ENCODE results near the gene ADAMTSL5.
"Not testable (repeated sequence)": the region's sequence is repeated elsewhere in the genome, so short reads cannot be mapped to it uniquely, and the experiment has no call there.

ADAMTSL5 gene

GRCh38 chr19:1511318-1512317 lies 1.2 kb downstream of the ADAMTSL5 start:
- DNase-seq = no peak

DNA sequence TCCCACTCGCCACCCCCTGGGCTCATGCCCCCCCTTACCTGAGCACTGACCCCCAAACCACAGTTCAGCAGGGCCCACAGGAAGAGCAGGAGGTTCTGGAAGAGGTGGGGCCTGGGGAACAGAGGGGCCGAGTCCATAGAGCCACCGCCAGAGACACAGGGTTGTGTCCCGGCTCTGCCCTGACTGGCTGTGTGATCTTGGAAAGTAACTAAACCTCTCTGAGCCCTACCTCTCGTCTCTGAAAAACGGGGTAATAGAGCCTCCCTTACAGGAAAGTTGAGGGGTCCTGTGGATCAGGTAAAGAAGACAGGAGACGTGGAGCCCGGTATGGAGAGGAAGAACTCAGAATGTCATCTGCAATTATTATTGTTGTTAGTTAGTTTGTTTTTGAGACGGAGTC lies 2.0 kb downstream of the ADAMTSL5 start:
- DNase-seq = no peak

DNA sequence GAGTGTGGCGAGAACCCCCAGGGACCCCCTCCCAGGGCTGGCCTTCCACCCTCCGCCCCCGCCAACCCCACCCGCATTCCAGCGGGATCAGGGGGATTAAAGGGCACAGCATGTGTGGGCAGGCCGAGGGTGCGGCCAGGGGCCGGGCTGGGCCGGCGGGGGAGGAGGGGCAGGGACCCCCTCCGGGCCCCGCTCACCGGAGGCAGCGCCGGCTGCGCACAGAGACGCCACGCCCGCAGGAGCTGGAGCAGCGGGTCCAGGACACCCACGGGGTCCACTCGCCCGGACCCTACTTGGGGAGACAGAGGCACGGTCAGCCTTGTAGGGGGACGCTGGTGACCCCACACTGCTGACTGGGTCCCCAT lies 2.4 kb downstream of the ADAMTSL5 start:
- DNase-seq = no peak

- DNase-seq = no peak
Measured at GRCh38 chr19:1509602-1510441, 3.0 kb downstream of the ADAMTSL5 start.

DNA sequence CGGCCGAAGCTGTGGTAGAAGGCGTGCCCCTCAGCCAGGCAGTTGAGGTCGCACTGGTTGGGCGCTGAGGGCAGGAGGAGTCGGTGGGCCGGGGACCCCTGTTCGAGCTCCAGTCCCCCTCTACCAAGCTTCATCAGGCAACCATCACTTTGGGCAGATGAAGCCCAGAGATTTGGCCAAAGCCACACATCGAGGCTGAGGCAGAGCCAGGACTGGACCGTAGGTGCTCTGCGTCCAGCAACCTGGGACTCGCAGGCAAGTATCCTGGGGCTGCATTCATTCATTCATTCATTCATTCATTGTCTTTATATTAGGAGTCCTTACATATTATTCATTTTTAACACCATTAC lies 4.3 kb downstream of the ADAMTSL5 start:
- DNase-seq = no peak

DNA sequence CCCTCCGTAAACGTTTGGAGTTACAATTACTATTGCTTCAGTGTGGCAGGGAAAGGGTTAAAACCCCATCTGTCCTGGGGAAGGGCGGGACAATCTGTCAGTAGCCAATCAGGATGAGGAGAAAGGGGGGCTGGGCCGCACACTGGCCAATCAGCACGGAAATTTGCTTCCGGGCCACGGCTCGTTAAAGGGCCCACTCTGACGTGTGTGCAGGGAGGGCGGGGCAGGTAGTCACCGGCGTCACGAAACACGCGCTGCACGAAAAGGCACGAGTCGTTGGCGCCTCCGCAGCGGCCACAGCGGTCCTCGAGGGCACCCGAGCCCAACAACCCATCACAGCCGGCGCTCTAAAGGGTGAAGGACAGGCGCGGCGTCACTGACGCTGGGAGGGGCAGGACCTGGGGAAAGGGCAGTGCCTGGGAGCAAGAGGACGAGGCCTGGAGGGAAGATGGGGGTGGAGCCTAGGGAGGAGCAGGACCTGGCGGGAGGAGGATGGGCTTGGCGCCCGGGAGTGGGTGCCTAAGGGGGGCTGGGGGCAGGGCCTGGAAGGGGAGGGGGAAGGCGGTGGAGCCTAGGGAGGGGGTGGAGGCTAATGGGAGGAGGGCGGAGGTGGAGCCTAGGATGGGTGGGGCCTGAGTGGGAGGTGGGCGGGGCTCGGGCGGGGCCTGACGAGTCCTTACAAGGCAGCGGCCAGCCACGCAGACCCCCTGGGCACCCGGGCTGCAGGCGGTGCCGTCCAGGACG lies 4.9 kb downstream of the ADAMTSL5 start:
- DNase-seq = peak; percentile 95

DNA sequence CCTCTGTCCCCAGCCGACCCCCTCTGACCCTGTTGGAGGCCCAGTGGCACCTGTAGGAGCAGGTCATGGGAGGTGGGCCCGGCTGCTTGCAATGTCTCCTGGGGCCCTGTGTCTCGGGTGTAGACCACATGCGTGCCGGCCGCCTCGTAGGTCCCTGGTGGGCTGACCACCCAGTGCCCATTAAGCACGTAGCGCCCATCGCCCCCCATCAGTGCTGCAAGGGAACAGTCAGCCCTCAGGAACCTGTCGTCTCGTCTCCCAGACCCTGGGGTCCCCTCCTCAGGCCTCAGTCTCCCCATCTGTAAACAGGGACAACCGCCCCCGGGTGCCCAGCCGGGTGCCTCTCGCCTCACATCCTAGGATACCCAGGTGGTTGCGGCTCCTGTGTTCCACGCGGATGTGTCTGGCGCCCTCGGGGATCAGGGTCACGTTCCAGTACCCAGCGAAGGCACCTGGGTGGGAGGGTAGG lies 5.6 kb downstream of the ADAMTSL5 start:
- no peak for DNase-seq

GRCh38 chr19:1505991-1506881 lies 6.6 kb downstream of the ADAMTSL5 start:
- no peak for DNase-seq

DNA sequence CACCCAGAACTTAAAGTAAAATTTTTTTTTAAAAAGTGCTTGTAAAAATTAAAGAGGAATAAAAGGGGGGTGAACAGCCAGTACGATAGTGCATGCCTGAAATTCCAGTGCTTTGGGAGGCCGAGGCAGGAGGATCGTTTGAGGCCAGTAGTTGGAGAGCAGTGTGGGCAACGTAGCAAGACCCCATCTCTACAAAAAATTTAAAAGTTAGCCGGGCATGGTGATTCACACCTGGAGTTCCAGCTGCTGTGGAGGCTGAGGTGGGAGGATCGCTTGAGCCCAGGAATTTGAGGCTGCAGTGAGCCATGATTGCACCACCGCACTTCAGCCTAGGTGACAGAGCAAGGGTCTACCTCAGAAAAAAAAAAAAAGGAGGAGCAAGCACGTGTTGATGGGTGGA lies 7.8 kb downstream of the ADAMTSL5 start:
- no peak for DNase-seq

DNA sequence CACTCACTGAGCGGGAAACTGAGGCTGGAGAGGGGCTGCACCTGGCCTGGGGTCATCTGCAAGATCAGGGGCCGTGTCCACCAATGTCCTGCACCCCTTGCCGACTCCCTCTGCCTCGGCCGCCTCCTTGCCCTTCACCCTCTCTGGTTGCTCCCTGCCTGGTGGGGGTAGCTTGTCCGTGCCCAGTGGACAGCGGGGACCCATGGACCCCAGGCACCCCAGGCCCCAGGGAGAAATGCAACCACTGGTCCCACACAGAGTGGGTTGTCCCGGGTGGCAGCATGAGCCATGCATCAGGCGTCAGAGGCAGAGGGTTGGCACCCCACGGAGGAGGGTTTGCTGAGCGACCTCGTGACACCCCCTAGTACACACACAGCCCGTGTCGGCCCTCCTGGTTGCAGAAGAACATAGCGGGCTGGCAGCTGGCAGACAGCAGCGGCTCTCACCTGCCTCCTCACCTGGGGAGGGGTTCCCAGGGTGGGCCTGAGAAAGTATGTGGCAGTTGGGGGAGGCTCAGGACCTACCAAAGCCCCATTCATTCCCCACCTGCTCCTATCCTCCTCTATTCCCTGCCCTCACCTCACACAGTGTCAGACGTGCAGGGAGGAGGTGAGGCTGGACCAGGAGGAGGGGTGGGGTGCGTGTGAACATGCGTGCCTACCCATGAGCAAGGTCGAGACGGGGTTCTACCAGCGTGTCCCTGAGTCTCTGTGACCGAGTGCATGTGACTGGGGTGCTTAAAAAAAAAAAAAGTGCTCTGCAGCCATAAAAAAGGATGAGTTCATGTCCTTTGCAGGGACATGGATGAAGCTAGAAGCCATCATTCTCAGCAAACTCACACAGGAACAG lies 8.7 kb downstream of the ADAMTSL5 start:
- no peak for DNase-seq

GRCh38 chr19:1503089-1503924 lies 9.5 kb downstream of the ADAMTSL5 start:
- peak; percentile 70 for DNase-seq

DNA sequence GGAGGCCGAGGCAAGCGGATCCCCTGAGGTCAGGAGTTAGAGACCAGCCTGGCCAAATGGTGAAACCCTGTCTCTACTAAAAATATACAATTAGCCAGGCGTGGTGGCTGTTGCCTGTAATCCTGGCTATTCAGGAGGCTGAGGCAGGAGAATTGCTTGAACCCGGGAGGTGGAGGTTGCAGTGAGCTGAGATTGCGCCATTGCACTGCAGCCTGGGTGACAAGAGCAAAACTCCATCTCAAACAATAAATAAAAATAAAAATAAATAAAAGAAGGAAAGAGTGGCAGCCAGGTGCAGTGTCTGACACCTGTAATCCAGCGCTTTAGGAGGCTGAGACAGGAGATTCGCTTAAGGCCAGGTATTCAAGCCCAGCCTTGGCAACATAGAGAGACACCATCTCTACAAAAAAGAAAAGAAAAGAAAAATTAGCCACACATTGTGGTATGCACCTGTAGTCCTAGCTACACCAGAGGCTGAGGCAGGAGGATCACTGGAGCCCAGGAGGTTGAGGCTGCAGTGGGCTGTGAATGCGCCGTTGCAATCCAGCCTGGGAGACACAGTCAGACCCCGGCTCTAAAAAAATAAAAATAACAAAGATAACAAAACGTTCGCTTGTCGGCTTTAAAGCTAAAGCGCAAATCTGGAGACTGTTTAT lies 10.3 kb downstream of the ADAMTSL5 start:
- DNase-seq = no peak

DNA sequence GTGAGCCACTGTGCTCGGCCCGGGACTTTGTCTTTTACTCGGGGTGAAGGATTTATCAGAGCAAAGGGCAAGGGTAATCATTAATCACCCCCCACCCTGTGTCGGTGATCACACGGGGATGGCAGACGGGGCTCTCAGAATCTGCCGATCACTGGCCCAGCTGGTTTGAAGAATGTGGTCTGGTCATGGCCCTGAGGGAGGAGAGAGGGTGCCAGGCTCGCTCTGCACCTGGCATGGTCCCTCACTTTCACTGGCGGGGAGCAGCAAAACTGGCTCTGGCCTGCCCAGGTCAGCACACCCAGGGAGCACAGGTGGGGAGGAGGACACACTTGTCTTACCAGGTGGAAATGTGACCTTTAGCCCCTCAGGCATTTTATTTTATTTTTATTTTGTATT lies 11.6 kb downstream of the ADAMTSL5 start:
- no peak for DNase-seq

DNA sequence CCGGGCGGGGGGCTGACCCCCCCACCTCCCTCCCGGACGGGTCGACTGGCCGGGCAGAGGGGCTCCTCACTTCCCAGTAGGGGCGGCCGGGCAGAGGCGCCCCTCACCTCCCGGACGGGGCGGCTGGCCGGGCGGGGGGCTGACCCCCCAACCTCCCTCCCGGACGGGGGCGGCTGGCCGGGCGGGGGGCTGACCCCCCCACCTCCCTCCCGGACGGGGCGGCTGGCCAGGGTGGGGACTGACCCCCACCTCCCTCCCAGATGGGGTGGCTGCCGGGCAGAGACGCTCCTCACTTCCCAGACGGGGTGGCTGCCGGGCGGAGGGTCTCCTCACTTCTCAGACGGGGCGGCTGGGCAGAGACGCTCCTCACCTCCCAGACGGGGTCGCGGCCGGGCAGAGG lies 13.6 kb downstream of the ADAMTSL5 start:
- not testable (repeated sequence) for DNase-seq

GRCh38 chr19:1497578-1498235 lies 15.1 kb downstream of the ADAMTSL5 start:
- no peak for DNase-seq

- DNase-seq = no peak
Measured at GRCh38 chr19:1496714-1497577, 15.9 kb downstream of the ADAMTSL5 start.

DNA sequence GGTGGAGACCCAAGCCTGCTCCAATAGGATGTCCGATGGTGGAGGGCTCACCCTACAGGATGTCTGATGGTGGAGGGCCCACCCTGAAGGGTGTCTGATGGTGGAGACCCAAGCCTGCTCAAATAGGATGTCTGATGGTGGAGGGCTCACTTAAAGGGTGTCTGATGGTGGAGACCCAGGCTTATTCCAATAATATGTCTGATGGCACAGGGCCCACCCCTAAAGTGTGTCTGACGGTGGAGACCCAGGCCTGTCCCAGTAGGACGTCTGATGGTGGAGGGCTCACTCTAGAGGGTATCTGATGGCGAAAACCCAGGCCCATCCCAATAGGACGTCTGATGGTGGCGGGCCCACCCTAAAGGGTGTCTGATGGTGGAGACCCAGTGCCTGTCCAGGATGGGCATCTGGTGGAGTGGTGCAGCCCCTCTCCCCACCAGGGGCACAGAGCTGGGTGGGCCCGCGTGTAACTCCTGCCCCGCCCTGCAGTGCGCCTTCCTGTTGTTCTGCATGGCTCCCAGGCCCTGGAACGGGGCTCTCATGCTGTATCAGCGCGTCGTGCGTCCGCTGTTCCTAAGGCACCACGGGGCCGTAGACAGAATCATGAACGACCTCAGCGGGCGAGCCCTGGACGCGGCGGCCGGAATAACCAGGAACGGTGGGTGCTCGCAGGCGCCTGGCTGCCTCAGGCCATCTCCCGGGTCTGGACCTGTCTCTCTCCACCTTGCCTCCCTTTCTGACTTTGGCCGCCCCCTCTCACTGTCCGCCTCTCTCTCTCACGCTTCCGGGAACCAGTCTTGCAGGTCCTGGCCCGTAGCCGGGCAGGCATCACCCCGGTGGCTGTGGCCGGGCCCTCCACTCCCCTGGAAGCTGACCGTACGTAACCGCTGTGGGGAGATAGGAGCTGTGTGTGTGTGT lies 16.8 kb downstream of the ADAMTSL5 start:
- no peak for DNase-seq

Measured in CD4-positive, alpha-beta T cell treated with Interleukin-12 subunit alpha and Interleukin-12 subunit beta, for 1 hour (primary cell).